Posterior cingulate gyrus (tissue), 11 donors: ENCODE results near the gene SIAH3.
"Not testable (repeated sequence)": the region's sequence is repeated elsewhere in the genome, so short reads cannot be mapped to it uniquely, and the experiment has no call there.

Experiments
- DNase-seq, 10 donors: peaks; one replicate each; pipeline versions ENCODE4 v3.0.0 to v3.0.0-alpha.2; 2020 to 2021; ENCODE audit warnings: mixed read lengths in 3 of 10
- intact Hi-C: fragments of 100-400 bp; cut with DNase I; formaldehyde crosslinking; loops from one replicate; pipeline ENCODE4 v1.15.1; 2023

SIAH3 gene

GRCh38 chr13:45786293-45786920 is 65.1 kb downstream of the SIAH3 start:
- intact Hi-C loops: no loop called here
- peak in 1 of 10 donors; percentile 43 for DNase-seq

DNA sequence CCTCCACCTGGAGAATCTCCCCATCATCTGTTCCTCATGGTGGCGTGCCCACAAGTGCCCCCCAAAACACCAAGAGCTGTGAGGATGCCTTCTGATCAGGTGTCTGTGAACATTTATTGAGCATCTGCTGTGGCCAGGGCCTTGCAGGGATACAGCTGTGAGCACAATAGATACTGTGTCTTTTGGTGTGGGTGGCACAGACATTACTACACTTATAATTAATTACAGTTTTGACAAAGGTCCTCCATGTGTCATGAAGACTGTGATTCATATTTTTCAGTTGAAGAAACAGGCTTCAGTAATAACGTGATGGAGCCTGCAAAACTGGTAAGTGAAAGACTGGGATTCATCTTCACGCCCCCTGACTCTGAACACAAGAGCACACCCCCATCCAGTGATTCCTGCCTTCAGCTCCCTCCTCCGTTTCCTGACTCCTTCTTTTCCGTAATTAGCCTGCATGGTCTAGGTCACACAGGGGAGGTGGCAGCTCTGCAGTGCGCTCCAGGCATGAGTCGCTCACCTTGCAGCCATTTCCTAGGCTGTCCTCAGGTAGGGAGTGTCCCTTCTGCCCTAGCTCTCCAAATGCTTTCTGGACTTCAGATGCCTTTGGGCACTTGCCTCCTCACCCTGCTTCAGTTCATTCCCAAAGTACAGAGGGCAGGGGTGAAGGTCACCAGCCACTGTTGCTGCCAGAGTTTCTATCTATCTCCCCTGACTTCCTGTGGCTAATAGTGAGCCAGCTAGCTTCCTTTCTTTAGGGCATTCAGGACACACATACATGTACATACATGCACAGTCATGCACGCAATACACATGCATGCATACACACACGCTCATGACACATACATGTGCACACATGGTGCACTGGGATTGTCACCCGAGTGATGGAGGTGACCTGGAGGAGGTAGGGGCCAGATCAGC is 66.5 kb downstream of the SIAH3 start:
- intact Hi-C loops: no loop called here
- peak in 1 of 10 donors; percentile 31 for DNase-seq

GRCh38 chr13:45783346-45784043 is 68.1 kb downstream of the SIAH3 start:
- intact Hi-C loops: no loop called here
- DNase-seq: peak in 1 of 10 donors; percentile 76

DNA sequence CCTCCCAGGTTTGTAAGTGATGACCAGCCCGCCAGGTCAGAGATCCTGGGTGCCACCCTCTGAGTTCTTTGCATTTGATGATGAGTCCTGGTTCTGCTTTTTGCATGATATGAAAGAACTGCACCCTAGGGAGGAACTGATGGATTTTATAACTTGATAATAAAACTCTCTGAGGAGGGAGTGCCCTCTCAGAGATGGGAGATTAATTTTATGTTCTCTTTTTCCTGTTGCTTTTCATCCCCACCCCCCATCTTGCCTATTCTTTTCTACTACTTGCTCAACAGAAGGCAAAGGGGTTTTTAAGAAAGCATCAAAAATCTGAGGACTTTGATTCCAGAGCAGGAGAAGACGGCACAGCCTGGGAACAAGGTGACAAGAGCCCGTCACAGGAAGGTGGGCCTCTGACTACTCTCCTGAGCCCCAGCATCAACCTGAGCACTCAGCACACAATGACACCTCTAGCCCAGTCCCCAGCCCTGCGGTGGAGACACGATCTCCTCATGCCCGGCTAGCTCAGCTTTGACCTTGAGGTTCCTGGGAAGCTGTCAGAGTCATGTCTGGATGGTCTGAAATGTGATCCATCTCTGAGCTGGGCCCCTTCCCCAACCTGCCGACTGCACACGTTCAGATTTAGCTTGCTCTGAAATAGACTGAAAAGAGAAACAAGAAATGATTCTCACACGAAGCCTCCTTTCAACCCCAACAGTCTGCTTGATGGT is 69.1 kb downstream of the SIAH3 start:
- intact Hi-C loops: no loop called here

DNA sequence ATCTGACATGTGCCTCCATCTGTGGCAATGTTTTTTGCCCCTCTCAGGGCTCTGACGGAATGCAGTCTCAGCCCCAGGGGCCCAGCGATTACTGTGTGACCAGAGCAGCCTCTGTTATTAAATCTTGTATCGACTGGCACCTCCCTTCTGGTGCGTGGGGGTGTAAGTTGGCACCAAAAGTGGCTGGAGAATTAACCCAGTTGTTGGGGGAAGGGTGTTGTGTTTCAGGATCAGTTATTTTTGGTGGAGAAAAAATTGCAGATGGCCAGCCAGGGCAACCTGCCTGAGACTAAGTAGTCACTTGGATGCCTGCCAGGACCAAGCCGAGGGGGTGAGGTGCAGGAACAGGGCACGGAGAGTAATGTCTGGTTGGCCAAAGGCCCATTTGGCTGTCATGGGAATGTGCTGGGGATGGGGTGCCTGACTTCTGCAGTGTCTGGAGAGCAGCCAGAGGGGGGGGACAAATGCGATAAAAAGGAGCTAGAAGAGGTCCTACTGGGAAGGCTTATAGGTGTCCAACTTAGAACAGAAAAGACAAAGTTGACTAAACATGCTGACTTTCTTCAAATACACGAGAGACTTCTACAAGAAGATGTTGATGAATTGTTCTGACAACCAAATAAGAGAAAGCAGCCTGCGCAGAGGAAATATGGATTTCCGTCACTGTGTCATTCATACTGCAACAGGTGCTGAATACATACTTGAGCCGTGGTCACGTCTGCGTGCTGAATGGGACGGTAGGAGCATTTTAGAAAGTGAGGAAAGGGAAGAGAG is 69.8 kb downstream of the SIAH3 start:
- peak in 2 of 10 donors; percentile 18 to 81 for DNase-seq

More for the DNA sequence above, 69.1 kb downstream of the SIAH3 start:
- DNase-seq: no peak

GRCh38 chr13:45779901-45780300 is 71.7 kb downstream of the SIAH3 start:
- no peak for DNase-seq
- intact Hi-C loops: no loop called here

More for the DNA sequence above, 69.8 kb downstream of the SIAH3 start:
- intact Hi-C loops: no loop called here

DNA sequence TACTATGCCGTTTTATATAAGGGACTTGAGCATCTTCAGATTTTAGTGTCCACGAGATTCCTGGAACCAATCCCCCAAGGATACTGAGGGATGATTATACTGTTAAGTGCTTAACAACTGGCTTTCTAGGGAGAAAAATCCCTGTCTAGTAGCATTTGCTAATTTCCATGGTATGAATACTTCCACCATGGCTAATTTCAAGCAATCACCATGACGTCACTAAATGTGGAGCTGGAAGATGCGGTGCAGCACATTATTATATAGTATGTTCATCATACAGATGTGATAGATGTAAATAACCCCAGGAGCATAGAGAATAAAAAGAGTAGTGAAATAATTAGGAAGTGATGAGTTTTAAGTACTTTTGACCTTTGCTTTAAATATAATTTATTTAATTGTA is 72.7 kb downstream of the SIAH3 start:
- DNase-seq: no peak
- intact Hi-C loops: no loop called here

DNA sequence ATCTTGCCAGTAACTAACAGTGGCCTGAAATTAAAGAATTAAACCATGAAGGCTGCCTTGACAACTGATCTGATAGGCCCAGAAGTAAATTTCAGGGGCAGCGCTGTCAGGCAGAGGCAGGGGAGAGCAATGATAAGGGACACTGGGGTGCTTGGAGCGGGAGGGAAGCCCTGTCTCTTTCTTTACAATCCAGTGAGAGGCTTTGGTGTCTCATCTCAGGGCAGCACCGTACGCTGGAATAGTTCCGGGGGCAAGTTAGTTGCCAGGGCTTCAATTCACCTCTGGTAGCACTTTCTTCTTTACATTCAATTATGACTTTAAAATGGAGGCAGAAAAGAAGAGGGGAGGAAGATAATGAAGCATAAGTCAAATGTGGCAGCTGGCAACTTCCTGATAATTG is 74.8 kb downstream of the SIAH3 start:
- no peak for DNase-seq
- intact Hi-C loops: no loop called here

- DNase-seq: no peak
- intact Hi-C loops: no loop called here
Observed at GRCh38 chr13:45775401-45775963, 76.1 kb downstream of the SIAH3 start.

- DNase-seq: no peak
- intact Hi-C loops: no loop called here
Observed at GRCh38 chr13:45773944-45774343, 77.6 kb downstream of the SIAH3 start.

DNA sequence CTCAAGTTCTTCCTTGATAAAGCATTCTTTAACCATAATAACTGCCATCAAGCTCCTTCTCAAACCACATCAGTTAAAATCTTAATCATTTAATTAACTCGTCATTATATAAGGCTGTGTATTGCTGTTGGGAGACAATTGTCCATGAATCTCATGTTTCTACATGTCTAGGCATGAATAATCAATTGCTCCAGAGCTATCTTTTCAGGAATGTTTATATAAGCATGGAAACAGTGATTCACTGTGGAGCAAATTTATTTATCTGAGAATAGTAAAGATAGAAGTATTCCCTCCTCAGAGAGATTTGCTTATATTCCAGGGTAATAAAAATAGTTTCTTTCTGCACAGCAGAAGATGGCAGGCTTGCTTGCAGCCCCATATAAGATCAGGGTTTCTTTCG is 78.3 kb downstream of the SIAH3 start:
- intact Hi-C loops: no loop called here
- no peak for DNase-seq

GRCh38 chr13:45770886-45771285 is 80.7 kb downstream of the SIAH3 start:
- intact Hi-C loops: no loop called here
- DNase-seq: no peak

DNA sequence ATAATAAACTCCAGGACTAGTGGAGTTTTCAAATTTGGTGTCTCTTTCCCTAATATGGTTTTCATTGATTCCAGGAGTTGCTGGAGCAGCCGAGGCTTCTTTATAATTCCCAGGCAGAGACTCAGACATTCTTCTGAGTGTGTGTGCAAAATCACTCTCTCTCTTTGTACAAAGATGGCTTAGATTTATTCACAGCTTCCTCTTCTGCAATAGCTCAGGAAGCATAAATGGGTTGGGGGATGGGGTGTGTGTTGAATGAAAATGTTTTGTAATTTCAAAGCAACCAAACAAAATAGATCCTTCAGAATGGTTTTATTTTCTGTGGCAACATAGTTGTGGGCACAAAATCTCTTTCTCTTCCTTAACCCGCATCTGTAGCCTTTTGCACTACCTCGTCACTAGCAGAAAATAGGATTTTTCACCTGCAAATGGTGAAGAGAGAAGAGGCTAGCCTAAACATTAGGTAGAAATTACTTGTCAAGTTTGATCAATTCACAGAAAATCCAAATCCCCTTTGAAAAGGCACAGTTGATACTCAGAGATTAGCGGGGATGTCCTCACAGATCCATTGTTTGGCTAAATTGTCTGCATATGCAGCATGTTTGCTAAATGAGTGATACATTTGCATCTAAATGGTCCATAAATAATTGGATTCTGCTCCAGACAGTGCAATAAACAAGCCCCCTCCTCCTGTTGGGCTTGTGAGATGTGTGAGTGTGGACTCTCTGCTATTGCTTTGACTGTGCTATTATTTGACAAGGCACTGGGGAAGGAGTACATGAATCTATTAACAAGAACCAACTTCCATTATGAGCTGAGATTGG is 82.7 kb downstream of the SIAH3 start:
- intact Hi-C loops: no loop called here
- no peak for DNase-seq

GRCh38 chr13:45765464-45765863 is 86.1 kb downstream of the SIAH3 start:
- DNase-seq: no peak
- intact Hi-C loops: no loop called here

DNA sequence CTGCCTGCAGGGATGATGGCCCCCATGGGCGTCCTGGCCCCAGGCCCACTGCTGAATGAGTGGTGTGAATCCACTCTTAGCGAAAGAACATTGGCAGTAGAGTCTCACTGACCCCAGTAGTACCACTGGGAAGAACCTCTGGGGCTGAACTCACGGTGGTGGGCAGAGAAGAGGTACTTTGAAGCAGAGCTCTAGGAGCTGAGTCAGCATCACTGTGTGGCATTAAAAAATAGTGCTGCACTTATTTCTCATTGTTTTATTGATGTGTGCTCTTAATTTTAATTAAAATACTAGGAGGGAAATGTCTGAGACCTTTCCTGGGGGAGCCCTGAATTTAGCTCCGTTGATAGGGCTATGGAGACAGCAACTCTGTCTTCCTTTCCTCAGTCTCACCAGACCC is 88.1 kb downstream of the SIAH3 start:
- intact Hi-C loops: no loop called here
- no peak for DNase-seq

- intact Hi-C loops, DNase-seq: not testable (repeated sequence)
Observed at GRCh38 chr13:45757589-45757988, 94.0 kb downstream of the SIAH3 start.

GRCh38 chr13:45756498-45756897 is 95.1 kb downstream of the SIAH3 start:
- intact Hi-C loops, DNase-seq: not testable (repeated sequence)

DNA sequence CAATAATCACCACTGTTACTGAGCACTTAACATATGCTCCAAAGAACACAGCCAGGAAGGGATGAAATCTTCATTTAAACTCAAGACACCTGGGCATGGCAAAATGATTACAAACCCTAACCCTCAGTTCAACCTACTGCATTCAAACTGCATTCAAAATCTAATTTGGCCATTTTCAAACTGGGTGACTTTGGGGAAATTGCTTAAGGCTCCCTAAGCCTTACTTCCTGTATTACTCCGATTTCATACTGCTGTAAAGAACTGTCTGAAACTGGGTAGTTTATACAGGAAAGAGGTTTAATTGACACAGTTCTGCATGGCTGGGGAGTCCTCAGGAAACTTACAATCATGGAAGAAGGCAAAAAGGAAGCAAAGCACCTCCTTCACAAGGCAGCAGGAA is 99.0 kb downstream of the SIAH3 start:
- DNase-seq: no peak
- intact Hi-C loops: no loop called here

DNA sequence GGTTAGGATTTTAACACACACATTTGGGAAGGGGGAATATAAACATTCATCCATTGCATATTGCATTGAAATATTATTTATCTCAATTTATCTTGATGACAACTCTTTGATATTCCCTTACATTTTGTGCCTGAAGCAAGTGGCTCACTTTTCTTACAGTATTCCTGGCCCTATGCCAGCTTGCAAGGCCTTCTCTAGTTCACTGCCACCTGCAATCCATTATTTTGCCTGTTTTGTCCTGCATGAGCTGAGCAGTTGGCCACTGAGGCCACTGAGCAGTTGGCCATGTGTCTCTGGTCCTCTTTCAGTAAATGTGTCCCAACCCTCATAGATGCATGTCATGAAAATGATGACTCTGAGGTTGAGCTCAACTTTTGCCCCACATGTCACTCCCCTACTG is 99.7 kb downstream of the SIAH3 start:
- DNase-seq: no peak
- intact Hi-C loops: no loop called here
